GM19099 (cell line): Measurements from ENCODE around the gene CCND2.
A peak's percentile ranks its signal among the peaks of the same experiment; 100 is the strongest.

Experiments used
- POLR2A ChIP-seq: IDR thresholded peaks from 3 replicates; pipeline ENCODE4 v1.6.1; 2011; ENCODE audit warnings: low read depth; ENCODE audit not compliant: insufficient read length; ENCODE audit errors: extremely low read depth

Gene CCND2

GRCh38 chr12:4250691-4251090 lies 22.9 kb upstream of the CCND2 start:
- no peak for TF ChIP-seq POLR2A

- no peak for TF ChIP-seq POLR2A
These were observed 22.2 kb upstream of the CCND2 start for GRCh38 chr12:4251216-4251891.

- TF ChIP-seq POLR2A = no peak
These were observed 21.6 kb upstream of the CCND2 start for GRCh38 chr12:4251967-4252366.

DNA sequence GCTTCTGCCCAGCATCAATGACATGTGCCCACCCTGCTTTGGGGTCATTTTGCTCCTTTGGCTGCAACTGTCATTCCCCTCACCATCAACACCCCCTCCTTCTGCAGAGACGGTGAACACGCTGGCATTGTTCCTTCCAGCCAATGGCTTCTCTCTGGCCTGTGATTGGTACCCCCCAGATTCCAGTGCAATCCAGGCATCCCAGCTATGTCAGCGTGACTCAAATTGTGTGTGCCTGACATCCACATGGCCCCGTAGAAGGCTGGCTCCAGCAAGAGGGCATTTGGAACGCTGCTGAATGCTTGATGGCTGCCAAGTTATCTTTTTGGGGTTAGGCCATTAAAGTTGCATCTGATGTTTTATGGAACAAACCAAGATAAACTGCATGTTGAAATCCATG lies 21.0 kb upstream of the CCND2 start:
- TF ChIP-seq POLR2A = no peak

DNA sequence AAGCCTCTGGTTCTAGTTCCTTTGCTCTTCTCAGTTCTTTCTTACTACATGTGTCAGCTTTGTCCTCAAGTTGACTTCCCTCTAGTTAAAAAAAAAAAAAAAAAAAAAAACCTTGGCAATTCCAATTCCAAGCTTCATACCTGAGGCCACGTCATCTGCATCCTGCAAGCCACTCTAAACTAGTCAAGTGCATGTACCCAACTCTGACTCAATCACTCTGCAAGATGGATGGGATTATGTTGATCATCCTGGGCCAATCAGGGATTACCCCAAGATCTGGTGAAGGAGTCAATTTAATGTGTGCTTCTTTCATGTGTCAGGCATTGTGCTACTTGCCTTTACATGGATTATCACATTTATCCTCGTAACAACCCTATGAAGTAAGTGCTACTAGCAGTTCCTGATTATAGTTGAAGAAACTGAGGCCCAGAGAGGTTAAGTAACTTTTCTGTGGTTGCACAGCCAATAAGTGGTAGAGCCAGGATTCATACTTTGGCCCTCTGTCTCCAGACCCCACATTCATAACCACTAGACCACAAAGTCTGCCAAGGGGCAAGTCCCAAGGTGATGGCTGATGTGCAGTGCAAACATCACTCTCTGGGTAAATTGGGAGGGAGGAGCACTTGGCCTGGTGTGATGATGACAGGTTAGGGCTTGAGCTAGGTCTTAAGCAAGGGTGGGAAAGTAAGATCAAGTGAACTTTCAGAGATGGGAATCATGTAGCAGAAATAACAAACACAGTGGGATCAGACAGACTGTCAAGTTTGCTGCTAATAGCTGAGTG lies 17.3 kb upstream of the CCND2 start:
- no peak for TF ChIP-seq POLR2A

DNA sequence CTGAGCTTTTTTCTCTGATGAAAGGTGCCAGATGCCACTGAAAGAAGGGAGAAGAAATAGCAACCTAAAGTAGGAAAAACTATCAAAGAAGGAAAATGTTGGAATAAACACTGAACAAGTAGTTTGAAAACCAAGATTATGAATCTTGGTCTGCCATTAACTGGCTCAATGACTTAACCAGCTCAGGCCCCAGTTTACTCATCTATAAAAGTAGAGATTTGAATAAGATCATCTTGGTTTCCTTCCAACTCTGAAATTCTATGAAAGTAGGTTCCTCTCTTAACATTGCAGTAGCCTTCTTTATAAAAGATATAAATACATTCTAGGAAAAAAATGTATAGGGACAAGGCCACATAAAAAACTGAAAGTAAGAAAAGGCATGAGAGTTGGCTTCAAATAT lies 16.1 kb upstream of the CCND2 start:
- no peak for TF ChIP-seq POLR2A

- no peak for TF ChIP-seq POLR2A
These were observed 14.5 kb upstream of the CCND2 start for GRCh38 chr12:4259099-4259498.

DNA sequence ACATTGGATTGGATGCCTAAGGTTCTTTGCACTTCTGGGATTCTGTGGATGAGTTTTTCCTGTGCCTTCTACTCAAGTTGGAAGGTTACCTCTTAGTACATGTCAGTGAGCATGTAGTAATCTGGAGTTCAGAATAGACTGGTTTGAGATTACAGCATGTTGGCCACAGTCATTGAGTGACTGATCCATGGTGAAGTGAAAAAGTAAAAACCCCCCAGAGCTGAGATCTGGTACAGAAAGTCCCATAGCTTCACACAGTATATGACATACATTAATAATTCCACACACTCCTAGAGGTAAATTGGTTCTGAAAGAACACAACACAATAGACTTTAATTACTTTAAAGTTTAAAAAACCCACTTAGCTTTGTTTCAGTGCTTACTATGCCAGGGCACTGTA lies 11.9 kb upstream of the CCND2 start:
- no peak for TF ChIP-seq POLR2A

DNA sequence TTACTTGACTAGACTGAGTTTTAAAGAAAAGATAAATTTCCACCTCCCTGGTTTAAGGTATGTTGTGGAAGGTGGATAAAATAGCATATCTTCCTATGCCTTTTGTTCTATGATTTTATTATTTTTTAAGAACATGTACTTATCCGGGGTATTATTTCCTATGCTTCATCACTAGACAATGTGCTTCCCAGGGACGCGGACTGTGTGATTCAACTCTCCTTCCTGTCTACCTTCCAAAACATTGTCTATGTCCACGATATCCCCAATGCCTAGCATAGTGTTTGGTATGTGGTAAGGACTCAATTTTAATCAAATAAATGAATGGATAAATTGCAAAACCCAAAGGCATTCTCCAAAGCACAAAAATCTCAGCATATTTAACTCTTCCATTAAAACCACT lies 8.3 kb upstream of the CCND2 start:
- no peak for TF ChIP-seq POLR2A

- TF ChIP-seq POLR2A = no peak
These were observed 6.6 kb upstream of the CCND2 start for GRCh38 chr12:4266990-4267389.

DNA sequence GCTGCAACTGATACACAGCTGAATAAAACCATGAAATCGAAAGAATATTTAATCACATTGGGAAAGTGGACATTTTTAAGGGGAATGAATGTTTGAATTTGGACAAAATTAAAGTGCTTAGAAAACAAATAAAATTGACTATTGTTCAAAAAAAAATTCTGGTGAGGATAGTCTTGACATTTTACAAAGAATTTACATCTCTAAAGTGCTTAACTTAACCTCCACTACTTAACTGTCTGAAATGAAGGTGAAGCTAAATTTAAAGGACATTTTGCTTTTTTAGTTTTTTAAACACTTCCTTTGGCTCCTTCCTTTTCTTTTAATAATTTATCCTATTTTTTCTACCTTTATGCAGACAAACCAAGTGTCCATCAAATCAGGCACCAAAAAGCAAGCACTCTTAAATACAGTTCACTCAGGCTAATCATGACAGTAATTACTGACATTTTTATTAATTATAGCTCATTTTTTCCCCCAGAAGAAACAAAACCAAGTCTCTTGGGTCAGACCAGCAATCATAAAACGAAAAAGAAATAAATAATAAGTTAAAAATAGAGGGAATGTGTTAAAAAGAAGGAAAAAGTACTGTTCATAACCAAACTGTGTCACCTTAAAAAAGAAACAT lies 5.7 kb upstream of the CCND2 start:
- TF ChIP-seq POLR2A = no peak

GRCh38 chr12:4268329-4269181 lies 5.0 kb upstream of the CCND2 start:
- no peak for TF ChIP-seq POLR2A

- TF ChIP-seq POLR2A = peak; percentile 73
These were observed 4.1 kb upstream of the CCND2 start for GRCh38 chr12:4269279-4269991.

DNA sequence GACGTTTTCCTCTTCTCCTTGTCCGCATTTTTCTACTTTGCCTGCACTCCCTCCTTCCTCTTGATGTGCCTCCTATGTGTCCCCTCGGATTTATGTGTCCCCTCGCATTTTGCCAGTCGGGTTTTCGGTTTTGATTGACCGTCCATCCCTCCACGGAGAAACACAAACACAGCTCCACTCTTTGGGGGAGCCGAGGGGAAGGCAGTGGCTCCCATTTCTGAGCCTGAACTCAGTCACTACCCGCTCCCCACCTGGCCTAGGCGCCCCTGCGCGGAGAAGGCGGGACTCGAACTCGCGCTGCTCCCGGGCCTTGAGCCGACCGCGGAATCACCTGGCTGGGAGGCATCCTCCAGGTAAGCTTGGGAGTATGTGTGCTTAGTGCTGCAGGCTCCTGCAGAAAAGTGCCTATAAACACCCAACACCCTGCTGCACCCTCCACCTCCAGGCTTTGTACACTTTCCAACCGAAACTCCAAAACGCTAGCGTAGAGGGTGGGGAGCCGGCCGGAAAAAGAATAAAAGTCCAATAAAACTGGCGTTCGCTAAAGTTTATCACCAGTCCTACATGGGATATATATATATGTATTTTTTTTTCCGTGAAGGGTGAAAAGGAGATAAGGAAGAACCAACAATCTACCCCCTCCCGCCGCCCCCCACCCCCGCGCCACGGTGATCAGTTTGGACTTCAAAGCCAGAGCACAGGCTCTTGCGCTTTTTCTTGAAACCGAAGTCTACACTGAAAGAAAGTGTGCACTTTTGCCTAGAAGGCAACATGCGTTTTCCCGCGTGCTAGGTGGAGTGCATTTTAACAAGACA lies 3.3 kb upstream of the CCND2 start:
- TF ChIP-seq POLR2A = no peak
